GM19397 (cell line): ENCODE measurements around the gene PHETA2.
"Not testable (repeated sequence)": the region's sequence is repeated elsewhere in the genome, so short reads cannot be mapped to it uniquely, and the experiment has no call there.

Experiments used
- ATAC-seq: cut with Tn5 transposase; IDR thresholded peaks from one replicate; pipeline ENCODE4 v1.9.1; 2021; ENCODE audit warnings: mild to moderate bottlenecking, moderate library complexity; ENCODE audit not compliant: unreplicated experiment

Gene PHETA2

DNA sequence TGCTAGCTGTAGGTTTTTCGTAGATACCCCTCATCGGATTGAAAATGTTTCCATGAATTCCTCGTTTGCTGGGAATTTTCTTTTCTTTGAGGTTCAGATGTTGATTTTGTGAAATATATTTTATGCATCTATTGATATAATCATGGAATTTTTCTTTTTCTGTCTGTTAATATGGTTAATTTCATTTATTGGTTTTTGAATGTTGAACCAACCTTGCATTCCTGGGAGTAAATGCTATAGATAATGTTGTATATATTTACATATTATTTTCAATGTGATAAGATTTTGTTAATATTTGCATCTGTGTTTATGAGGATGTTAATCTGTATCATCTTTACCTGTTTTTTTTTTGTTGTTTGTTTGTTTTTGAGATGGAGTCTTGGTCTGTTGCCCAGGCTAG is 27.2 kb downstream of the PHETA2 start:
- ATAC-seq, result no peak

DNA sequence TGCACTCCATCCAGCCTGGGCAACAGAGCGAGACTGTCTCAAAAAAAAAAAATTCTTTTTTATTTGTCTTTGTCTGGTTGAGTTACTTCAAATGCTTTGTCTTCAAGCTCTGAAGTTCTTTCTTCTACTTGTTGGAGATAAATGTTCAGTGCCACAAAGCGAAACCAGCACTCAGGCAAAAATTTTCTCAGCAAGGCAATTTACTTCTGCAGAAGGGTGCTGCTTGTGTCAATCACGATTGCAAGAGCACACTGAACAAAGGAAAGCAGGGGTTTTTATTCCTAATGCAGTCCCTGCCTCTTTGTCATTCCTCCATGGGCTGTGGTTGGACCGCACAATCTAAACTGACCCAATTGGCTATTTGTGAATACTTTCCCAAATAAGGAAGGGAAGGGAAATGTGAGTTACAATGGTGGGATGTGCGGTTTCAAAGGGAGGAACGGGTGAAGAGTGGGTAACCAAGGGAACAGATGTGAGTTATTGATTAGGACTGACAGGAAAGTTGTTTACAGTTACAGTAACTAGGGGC is 30.3 kb downstream of the PHETA2 start:
- ATAC-seq, result not testable (repeated sequence)

DNA sequence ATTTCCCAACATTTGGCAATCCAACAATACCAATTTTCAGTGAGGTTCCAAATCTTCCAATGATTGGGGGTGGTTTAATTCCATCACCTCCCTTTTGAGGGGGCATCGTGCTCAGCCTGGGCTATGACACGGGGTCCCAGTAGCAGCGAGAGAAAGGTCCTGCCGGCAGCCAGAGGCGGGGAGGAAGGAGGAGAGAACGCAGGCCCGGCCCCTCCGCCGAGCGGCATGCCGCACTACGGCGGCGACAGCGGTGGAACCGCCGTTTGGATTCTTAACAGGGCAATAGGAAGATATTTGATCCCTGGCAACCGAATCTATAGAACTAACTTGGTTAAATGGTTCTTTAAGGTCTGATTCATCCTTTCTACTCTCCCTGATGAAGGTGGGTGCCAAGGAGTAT is 34.8 kb downstream of the PHETA2 start:
- no peak for ATAC-seq

DNA sequence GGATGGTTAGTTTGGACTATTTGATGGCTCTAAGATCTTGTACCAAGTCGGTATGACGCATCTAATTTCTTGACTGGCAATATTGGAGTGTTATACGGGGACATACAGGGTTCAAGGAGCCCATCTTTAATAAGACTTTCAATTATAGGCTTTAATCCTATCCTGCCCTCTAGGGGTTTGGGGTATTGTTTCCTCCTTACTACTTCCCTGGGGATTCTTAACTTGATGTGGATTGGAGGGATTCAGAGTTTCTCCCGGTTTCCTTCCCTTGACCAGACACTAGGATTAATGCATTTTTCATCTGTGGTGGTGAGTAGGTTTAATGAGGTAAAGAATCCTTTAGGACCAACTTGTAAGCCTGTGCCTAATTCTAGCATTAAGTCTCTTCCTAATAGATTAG is 37.8 kb downstream of the PHETA2 start:
- no peak for ATAC-seq

DNA sequence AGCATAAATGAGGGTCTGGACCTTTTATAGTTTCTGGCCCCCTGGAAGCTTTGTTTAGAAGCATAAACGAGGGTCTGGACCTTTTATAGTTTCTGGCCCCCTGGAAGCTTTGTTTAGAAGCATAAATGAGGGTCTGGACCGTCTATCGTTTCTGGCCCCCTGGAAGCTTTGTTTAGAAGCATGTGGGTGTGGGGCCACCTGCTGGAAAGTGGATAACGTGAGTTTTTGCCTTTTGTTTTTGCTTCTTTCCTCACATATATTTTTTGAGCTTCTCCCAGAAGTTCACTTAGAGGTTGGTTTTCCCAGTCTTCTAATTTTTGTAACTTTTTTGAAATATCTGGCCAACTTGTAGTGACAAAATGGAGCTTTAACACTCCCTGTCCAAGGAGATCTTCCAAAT is 38.7 kb downstream of the PHETA2 start:
- ATAC-seq, result not testable (repeated sequence)

DNA sequence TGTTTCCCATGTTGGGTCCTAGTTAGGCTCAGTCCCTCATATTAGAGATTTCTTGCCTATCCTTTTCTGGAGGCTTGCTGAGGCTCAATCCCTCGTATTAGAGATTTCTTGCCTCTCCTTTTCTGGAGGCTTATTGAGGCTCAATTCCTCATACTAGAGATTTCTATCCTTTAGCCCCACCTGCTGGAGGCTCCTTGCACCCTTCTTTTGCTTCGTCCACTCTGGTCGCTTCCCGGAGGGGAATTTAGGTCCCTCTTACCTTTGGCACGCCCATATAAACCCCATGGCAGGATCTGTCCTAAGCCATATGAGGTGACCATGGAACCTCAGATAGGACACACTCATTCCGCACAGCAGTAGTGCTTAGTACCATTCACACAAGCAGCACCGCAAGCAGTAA is 40.7 kb downstream of the PHETA2 start:
- ATAC-seq, result no peak

DNA sequence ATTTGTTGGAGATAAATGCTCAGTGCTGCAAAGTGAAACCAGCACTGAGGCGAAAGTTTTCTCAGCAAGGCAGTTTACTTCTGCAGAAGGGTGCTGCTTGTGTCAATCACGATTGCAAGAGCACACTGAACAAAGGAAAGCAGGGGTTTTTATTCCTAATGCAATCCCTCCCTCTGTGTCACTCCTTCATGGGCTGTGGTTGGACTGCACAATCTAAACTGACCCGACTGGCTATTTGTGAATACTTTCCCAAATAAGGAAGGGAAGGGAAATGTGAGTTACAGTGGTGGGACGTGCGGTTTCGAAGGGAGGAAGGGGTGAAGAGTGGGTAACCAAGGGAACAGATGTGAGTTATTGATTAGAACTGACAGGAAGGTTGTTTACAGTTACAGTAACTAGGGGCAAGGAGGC is 41.4 kb downstream of the PHETA2 start:
- ATAC-seq, result not testable (repeated sequence)

DNA sequence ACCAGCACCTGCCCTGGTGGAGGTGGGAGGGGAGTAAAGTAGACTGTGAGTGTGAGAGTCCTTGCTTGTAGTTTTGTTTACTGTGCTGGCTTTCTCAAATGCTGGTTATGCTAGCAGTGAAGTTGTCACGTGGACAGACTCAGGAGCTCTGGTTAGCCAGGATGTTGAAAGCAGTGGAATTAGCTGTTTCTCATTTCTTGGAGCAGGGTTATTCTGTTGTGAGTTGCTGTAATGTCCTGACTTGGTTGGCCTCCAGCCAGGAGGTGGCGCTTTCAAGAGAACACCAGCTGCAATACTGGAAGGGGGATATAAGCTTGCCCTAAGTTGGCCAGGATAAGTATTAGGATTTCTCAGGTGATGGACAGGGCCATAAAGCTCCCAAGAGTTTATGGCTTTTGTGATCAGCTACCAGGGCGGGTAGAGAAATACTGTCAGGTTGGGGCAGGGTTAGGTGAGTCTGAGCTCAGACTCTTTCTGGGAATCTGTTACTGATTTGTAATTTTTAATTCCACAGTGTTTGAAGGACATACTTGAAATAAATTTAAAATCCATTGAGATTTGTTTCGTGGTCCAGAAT is 42.9 kb downstream of the PHETA2 start:
- ATAC-seq, result no peak

DNA sequence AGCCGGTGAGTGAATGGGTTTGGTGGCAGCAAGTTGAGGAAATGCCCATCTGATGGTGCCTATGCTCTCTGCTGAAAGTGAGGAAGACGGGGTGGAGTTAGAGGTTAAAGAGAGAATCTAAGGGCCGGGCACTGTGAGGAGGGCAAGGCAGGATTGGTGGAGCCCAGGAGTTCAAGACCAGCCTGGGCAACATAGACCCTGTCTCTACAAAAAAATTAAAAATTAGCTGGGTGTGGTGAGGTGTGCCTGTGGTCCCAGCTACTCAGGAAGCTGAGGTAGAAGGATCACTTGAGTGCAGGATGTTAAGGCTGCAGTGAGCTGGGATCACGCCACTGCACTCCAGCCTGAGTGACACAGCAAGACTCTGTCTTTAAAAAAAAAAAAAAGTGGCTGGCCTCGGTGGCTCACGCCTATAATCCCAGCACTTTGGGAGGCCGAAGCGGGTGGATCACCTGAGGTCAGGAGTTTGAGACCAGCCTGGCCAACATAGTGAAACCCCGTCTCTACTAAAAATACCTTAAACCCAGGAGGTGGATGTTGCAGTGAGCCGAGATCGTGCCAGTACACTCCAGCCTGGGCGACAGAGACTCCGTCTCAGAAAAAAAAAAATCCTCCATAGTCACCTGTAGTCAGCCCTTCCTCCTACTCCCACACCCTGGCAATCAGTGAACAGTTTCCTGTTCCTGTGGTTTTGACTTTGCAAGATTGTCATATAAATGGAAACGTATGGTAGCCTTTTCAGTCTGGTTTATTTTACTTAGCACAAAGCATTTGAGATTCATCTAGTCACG is 46.4 kb downstream of the PHETA2 start:
- ATAC-seq, result not testable (repeated sequence)

DNA sequence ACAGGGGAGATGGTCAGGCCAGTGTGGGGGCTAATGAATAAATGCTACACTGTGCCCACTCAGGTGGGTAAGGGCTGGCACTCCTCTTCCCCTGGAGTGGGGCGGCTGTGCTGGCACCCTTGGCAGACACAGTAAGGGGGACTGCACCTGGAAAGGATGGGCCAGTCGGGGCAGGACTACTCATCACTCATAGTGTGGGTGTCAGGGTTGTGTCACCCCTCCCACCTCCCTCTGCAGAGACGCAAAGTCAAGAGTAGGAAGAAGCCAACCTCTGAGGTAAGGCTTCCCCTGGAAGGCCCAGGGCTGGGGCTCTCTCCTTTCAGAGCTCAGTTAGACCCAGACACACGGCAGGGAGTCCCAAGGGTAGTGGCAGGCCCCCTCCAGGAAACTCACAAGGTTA is 49.5 kb downstream of the PHETA2 start:
- not testable (repeated sequence) for ATAC-seq

DNA sequence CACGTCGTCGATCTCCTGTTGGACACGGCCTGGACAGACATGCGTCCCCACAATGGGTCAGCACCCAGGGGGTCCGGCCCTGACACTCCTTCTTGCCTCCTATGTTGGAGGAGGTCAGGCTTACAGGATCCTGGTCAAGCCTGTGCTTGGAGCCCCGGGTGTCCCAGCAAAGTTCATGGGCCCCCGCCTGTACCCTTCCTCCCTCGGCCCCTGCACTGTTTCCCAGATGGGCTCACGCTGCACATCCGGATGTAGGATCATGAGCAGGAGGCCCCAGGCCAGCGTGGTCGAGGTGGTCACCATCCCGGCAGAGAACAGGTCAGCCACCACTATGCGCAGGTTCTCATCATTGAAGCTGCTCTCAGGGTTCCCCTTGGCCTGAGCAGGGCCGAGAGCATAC is 53.6 kb downstream of the PHETA2 start:
- ATAC-seq, result no peak

DNA sequence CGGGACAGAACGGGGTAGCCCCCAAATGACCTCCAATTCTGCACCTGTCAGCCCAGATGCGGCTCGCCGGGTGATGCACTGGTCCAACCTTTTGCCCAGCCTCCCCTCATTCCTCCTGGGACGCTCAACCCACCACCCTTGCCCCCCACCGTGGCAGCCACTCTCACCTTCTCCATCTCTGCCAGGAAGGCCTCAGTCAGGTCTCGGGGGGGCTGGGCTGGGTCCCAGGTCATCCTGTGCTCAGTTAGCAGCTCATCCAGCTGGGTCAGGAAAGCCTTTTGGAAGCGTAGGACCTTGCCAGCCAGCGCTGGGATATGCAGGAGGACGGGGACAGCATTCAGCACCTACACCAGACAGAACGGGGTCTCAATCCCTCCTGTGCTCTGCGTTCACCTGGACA is 54.0 kb downstream of the PHETA2 start:
- not testable (repeated sequence) for ATAC-seq
